DOHH2 (cell line): Measurements from ENCODE around the gene KBTBD2.

Experiments
- H3F3A ChIP-seq: fragments of 200-600 bp; sonication (generic), shearing (Covaris generic); 2 replicates; pipeline ENCODE4 v1.6.0; 2016; ENCODE audit warnings: antibody characterized with exemption, mild to moderate bottlenecking; ENCODE audit not compliant: control insufficient read depth, insufficient read depth
- H3K27ac ChIP-seq: fragments of 200-600 bp; sonication (generic); 2 replicates; pipeline ENCODE4 v1.5.1; 2014; ENCODE audit warnings: low read depth, mild to moderate bottlenecking, low read length, moderate library complexity
- H3K27me3 ChIP-seq: fragments of 200-600 bp; sonication (generic); 2 replicates; pipeline ENCODE4 v1.6.1; 2014; ENCODE audit warnings: mild to moderate bottlenecking, low read length, mixed read lengths; ENCODE audit not compliant: control insufficient read depth
- H3K36me3 ChIP-seq: fragments of 200-600 bp; sonication (generic); 2 replicates; pipeline ENCODE4 v1.6.1; 2014; ENCODE audit warnings: mild to moderate bottlenecking, low read length, moderate library complexity, mixed read lengths; ENCODE audit not compliant: control insufficient read depth
- H3K4me1 ChIP-seq: fragments of 200-600 bp; sonication (generic); 2 replicates; pipeline ENCODE4 v1.6.1; 2014; ENCODE audit warnings: mild to moderate bottlenecking, low read length, mixed read lengths; ENCODE audit not compliant: control insufficient read depth
- H3K4me2 ChIP-seq: fragments of 200-600 bp; sonication (generic); 2 replicates; pipeline ENCODE4 v1.6.0; 2014; ENCODE audit warnings: mild to moderate bottlenecking, low read length, moderate library complexity
- H3K4me3 ChIP-seq: fragments of 200-600 bp; sonication (generic); 2 replicates; pipeline ENCODE4 v1.5.1; 2014; ENCODE audit warnings: mild to moderate bottlenecking, low read length, mixed read lengths
- H3K79me2 ChIP-seq: fragments of 200-600 bp; sonication (generic); 2 replicates; pipeline ENCODE4 v1.6.1; 2014; ENCODE audit warnings: mild to moderate bottlenecking, low read length, mixed read lengths; ENCODE audit not compliant: control insufficient read depth
- H3K9me2 ChIP-seq: fragments of 200-600 bp; sonication (generic); replicated peaks from 2 replicates; pipeline ENCODE4 v1.6.1; 2014; ENCODE audit warnings: mild to moderate bottlenecking, low read length, mixed read lengths; ENCODE audit not compliant: control insufficient read depth
- H3K9me3 ChIP-seq: fragments of 200-600 bp; sonication (generic); 2 replicates; pipeline ENCODE4 v1.6.1; 2014; ENCODE audit warnings: antibody characterized with exemption, low read length, mixed read lengths; ENCODE audit not compliant: control insufficient read depth, insufficient read depth
- H4K20me1 ChIP-seq: fragments of 200-600 bp; sonication (generic); 2 replicates; pipeline ENCODE4 v1.6.0; 2014; ENCODE audit warnings: low read depth, mild to moderate bottlenecking, antibody characterized with exemption, low read length, moderate library complexity; ENCODE audit not compliant: control insufficient read depth, insufficient read depth
- EZH2phosphoT487 ChIP-seq: fragments of 200-600 bp; sonication (generic); IDR thresholded peaks from 2 replicates; pipeline ENCODE4 v1.6.1; 2017; ENCODE audit warnings: borderline replicate concordance, mild to moderate bottlenecking, antibody characterized with exemption, low read length, moderate library complexity, mixed read lengths
- TF ChIP-seq, protein P1 (sequence below): fragments of 200-600 bp; sonication (generic); IDR thresholded peaks from one replicate; pipeline ENCODE4 v1.5.1; 2014; ENCODE audit warnings: antibody characterized with exemption, mild to moderate bottlenecking, low read depth, low read length; ENCODE audit not compliant: poor library complexity, severe bottlenecking

Gene KBTBD2

GRCh38 chr7:32888505-32888904 is 3.1 kb downstream of the KBTBD2 start:
- Histone ChIP-seq H3K9me2 (no peaks in the 10 kb centered on the region), H3K4me1 (peaks cover 39% of the 10 kb centered on the region), H3K9me3 (no peaks in the 10 kb centered on the region), H3K4me3 (no peak overlapping the region), H3K27me3 (no peaks in the 10 kb centered on the region), H3K36me3 (peaks cover 36% of the 10 kb centered on the region), H3K79me2 (peaks cover 75% of the 10 kb centered on the region), H3F3A (peaks cover 10% of the 10 kb centered on the region), H4K20me1 (peaks cover 37% of the 10 kb centered on the region), H3K4me2 (no peak overlapping the region), H3K27ac (no peak overlapping the region)
- TF ChIP-seq, protein P1, sequence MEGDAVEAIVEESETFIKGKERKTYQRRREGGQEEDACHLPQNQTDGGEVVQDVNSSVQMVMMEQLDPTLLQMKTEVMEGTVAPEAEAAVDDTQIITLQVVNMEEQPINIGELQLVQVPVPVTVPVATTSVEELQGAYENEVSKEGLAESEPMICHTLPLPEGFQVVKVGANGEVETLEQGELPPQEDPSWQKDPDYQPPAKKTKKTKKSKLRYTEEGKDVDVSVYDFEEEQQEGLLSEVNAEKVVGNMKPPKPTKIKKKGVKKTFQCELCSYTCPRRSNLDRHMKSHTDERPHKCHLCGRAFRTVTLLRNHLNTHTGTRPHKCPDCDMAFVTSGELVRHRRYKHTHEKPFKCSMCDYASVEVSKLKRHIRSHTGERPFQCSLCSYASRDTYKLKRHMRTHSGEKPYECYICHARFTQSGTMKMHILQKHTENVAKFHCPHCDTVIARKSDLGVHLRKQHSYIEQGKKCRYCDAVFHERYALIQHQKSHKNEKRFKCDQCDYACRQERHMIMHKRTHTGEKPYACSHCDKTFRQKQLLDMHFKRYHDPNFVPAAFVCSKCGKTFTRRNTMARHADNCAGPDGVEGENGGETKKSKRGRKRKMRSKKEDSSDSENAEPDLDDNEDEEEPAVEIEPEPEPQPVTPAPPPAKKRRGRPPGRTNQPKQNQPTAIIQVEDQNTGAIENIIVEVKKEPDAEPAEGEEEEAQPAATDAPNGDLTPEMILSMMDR = no peak
- no peak for TF ChIP-seq EZH2phosphoT487

GRCh38 chr7:32887395-32887794 is 4.2 kb downstream of the KBTBD2 start:
- H4K20me1 ChIP-seq = peaks cover 37% of the 10 kb centered on the region
- no peak overlapping the region for H3K27ac ChIP-seq

DNA sequence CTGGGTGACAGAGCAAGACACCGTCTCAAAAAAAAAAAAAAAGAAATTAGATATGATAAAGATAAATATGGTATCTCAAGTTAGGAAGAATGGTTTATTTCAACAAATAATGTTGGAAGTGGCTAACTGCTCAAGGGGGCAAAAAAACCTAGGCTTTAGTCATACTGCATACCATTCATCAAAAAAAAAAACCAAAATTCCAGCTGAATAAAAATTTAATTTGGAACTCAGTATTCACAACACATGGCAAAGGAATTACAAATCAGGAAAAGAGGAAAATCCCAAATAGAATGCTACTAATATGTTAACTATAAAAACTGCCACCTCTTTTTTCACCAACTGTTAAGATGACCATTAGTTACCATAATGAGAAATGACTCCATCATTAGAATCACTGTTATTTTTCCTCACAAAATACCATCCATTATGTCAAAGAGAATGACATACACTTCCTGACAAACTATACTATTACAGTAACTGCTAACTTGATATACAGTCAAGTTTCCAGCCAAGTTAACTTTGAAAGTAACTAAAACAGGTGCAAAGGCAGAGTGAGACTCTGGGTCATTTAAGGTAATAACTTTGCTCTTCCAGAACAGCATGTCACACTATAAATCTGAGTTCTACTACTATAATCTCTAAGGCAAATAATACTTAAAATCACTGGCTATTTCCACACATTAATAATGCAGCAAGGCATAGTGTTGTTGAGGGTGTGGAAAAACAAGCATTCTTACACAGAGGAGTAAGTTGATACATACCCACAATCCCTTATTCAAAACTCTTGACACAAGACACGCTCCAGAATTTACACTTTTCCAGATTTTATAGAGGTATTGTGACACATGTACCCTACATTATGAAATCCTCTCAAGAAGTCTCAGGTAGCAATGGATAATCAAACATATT is 10.2 kb downstream of the KBTBD2 start:
- TF ChIP-seq EZH2phosphoT487 = no peak
- TF ChIP-seq, protein P1 = no peak
- Histone ChIP-seq H3K36me3 (peaks cover 26% of the 10 kb centered on the region), H3F3A (peaks cover 6% of the 10 kb centered on the region), H3K79me2 (peaks cover 99% of the 10 kb centered on the region), H3K27ac (no peak overlapping the region), H4K20me1 (peaks cover 16% of the 10 kb centered on the region), H3K9me3 (no peaks in the 10 kb centered on the region), H3K4me1 (no peaks in the 10 kb centered on the region), H3K4me3 (no peak overlapping the region), H3K27me3 (no peaks in the 10 kb centered on the region), H3K4me2 (no peak overlapping the region), H3K9me2 (no peaks in the 10 kb centered on the region)

More at GRCh38 chr7:32887395-32887794, 4.2 kb downstream of the KBTBD2 start:
- peaks cover 4% of the 10 kb centered on the region; the same call in 1 of the 2 replicates for H3F3A ChIP-seq
- H3K4me3 ChIP-seq = no peak overlapping the region
- peaks cover 28% of the 10 kb centered on the region for H3K4me1 ChIP-seq
- H3K9me2 ChIP-seq = no peaks in the 10 kb centered on the region
- H3K36me3 ChIP-seq = peaks cover 36% of the 10 kb centered on the region
- no peak overlapping the region for H3K4me2 ChIP-seq
- no peaks in the 10 kb centered on the region for H3K27me3 ChIP-seq
- peaks cover 86% of the 10 kb centered on the region for H3K79me2 ChIP-seq
- no peaks in the 10 kb centered on the region for H3K9me3 ChIP-seq
- TF ChIP-seq EZH2phosphoT487 = no peak
- TF ChIP-seq, protein P1 = no peak
